Daoy (cell line): ENCODE data around the gene HOXA10. TPM values are rescaled to one million over a fixed set of nuclear protein-coding genes. Genes with fewer than 3 reads are reported as not detected.

Experiments
- DNase-seq: peaks from one replicate; pipeline ENCODE4 v3.0.0-alpha.2; 2015; ENCODE audit warnings: low read depth
- total RNA-seq: library from RNA; depleted of rRNA; stranded (reverse); fragments of >200 nt; shearing (Covaris generic); gene quantifications from 2 replicates; pipeline ENCODE4 v1.2.3, GENCODE V29; 2014

HOXA10 gene
- total RNA-seq, 1 experiment from 2014 or later, result 31.2 TPM

DNA sequence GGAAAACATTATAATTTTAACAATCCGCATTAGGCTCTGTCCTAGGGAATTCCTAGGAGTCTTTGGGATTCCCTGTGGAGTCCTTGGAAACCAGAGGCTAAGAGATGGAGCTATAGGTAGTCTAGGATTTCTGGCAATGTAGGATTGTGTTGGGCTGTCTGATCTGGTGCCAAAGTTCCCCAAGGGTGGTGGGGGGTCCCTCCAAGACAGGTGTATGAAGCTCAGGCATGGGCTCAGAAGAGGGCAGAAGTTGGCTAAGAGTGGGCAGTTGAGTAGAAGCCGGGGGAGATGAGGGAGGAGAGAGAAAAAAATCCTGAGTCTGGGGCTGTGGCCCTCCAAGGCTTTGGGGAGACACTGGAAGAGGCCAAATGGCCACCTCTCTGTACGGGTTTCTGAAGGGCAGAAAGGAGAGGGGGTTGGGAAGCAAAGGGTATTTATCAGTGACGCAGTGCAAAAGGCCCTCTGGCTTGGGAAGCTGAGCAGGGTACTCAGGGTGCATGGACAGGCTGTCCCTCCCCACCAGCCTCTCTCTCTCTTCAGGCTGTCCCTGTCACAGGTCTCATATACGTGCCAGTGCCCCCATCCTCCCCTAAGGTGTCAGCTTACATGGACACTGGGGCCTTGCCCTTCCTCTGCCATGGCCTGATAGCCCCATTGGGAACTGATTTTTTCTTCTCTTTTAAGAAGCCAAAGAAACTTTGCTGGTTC is 27.5 kb downstream of the HOXA10 start:
- DNase-seq, result no peak

- no peak for DNase-seq
These were observed 28.2 kb downstream of the HOXA10 start for GRCh38 chr7:27145914-27146412.

DNA sequence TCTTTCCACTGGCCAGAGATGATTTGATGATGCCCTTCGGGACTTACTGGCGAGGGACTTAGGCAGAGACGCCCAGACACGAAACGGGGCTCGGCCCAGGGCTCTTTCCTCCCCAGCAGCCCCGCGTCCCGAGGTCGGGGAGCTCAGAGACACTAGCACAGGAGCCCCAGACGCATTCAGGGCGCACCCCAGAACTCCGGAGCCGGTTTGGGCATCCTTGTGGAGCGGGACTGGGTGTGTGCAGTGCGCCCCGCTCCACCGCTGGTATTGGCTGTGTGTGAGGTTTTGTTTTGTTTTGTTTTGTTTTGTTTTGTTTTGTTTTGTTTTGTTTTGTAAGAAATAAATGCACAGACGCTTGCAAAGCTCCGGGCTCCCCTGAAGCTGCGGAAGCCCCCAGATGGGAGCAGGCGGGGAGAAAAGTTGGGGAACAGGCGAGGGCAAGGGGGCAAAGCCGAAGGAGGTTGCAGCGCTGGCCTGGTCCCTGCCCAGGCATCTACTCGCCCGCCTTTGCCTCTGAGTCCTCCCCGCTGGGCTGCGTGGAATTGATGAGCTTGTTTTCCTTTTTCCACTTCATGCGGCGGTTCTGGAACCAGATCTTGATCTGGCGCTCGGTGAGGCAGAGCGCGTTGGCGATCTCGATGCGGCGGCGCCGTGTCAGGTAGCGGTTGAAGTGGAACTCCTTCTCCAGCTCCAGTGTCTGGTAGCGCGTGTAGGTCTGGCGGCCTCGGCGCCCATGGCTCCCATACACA is 28.8 kb downstream of the HOXA10 start:
- DNase-seq, result no peak

- no peak for DNase-seq
These were observed 29.3 kb downstream of the HOXA10 start for GRCh38 chr7:27144781-27145164.

DNA sequence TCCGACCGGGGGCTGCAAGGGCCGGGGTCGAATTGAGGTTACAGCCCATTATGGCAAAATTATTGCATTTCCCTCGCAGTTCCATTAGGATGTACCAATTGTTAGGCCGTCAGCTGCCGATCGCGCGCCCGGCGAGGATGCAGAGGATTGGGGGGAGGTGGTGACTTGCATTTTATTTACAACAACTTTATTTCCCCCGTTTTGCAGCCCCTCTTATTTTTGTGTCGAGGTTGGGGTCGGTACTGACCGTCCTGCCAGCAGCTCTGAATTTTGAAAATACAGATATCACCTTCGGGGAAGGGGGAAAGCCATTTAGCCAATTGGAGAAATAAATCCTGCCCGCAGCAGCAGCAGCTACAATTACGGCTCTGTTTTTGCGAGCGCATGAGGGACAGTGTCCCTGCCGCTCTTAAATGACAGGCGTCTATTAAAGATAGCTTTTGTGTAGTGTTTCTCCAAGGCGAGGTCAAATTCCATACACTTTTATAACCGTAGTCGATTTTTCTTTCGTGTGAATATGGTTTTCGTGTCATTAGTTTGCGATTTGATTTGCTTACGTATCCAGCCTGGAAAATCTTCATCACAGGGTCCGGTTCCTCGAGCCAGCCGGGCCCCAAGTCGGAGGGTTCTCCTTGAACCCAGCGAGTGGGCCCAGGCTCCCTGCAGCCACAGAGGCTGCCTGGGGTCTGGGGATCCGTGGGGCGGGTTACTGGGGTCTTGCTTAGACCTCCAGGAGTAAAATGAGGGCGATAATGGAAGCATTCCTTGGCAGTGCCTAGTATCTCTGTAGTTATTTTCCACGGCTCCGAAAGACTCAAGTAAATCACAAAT is 30.0 kb downstream of the HOXA10 start:
- no peak for DNase-seq

- peak; percentile 97 for DNase-seq
These were observed 30.8 kb downstream of the HOXA10 start, which contains the start of gene HOXA5 for GRCh38 chr7:27143023-27143949. Gene HOXA5, minus strand, starts transcription at chr7:27143681. Its CDS starts 74 bp downstream, at chr7:27143607.

GRCh38 chr7:27142580-27143022 is 31.5 kb downstream of the HOXA10 start:
- no peak for DNase-seq

GRCh38 chr7:27141923-27142579 is 32.1 kb downstream of the HOXA10 start:
- peak; percentile 78 for DNase-seq

- no peak for DNase-seq
These were observed 32.8 kb downstream of the HOXA10 start for GRCh38 chr7:27141137-27141922.

DNA sequence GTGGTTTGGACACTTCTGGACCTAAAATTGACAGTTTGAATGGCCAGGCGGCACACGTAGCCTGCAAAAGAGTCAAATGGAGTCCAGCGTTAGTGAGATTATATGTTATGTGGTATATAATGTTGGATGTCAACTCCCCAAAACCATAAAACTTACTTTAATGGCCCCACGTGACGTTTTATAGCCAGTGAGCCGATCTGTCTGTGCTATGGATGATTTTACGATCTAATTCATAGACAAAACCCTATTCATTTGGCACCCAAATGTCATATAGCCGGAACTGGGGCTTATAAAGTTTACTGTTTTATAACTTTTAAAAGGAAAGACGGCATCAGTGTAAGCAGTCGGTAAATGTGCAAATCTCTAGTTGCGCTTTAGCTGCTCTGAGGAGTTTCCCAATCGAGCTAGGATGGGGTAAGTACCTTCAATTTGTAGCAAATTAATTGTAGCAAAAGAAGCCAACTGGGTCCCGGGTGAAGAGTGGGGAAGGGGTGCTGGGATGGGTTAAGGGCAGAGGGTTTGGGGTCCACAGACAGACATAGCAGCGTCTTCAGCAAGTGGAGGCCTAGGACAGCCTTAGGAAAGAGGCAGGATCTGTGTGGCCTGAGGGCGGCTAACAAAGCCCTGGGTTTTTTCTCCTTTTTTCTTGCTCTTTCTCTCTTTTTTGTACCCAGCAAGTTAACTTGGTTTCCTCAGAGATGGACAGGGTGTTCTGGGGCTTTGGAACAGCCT is 33.8 kb downstream of the HOXA10 start:
- no peak for DNase-seq

DNA sequence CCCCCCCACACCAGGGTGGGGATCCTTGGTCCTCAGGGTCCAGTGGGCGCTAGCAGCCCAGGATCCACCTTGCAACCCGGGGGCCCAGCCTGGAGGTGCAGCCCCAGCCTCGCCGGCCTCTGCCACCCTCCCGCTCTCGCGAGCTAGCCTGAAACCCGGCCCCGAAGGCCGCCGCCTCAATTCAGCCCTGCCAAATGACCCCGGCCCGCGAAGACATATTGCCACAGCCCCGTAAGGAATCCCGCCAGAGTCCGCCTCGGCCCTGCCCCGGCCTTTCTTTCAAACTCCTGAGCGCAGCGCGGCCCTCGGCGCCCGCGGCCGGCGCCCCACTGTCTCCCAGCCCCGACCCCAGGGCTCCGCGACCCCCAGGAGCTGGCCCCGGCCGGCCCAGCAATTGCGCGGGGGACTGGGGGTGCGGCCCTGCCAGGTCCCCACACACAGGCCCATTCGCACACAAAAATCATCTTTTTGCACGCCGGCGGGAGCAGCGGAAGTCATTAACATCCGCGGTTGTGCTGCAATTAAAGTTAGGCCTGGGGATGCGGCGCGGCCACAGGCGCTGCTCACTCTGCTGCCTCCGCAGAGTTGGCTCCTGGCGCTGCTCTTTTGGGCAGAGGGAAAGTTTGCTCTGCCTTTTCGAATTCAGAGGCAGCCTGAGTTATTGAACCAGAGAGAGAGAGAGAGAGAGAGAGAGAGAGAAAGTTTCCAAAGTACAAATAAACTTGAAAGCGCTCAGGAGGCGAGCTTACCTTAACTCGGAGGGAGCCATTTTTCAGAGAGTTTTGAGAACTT is 34.6 kb downstream of the HOXA10 start:
- DNase-seq, result peak; percentile 64

DNA sequence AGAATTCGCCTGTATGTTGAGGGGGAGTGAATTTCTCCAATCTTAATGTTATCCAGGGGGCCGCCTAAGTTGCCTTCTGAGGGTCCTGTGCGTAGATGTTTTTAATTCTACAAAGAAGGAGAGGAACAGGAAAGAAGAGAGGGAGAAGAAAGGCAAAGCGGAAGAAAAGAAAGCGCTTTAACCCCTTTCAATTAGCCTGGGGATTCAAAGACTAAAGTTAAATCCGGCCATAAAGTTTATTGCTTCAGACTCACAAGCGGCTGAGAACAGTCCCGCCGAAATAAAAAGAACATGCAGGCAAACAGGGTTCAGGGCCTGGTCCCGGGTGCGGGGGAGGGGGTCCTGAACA is 35.2 kb downstream of the HOXA10 start:
- DNase-seq, result no peak

DNA sequence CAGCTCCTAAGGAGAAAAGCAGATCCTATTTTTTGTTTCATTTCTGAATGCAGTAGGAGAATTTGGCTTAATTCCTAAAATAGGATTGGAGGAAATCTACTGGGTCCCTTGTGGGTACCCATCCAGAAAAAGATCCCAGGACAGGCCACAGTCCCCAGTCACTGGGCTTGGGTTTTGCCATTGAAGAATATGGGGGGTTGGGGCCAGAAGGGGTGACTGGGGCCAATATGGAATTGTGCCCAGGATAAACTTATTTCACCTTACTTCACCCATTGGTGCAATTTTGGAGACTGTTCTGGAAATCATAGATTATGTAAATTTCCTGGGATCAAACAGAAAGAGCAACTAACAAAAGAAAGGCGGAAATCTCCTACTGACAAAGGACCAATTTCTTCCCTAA is 35.6 kb downstream of the HOXA10 start:
- no peak for DNase-seq

DNA sequence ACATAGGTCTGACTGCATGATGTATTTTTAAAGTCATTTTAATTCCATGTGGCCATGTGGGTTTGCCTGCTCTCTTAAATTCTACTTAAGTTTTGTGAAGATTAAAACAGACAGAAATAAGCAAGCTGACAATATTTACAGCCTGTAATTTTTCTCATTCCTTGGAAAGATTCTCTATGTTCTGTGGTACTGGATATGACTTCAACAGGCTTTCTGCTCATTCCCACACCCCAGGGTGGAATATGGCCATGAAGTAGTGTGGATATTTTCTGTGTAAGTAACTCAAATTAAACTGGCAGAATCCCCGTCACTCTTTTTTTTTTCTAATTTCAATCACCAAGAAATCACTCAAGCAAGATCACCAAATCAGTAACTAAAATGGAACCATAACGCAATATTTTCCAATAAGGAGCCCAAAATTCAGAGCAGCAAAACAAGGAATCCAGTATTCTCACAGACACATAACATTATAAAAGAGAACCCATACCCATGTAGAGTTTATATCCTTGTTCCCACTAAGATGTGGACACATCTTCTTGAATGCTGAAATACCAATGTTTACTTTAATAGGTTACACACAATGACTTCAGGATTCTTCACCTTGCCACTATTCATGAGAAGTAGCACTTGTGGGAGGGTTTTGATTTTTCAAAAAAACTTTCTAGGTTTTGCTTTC is 36.3 kb downstream of the HOXA10 start:
- DNase-seq, result no peak

GRCh38 chr7:27134392-27134791 is 39.7 kb downstream of the HOXA10 start:
- peak; percentile 95 for DNase-seq

- DNase-seq, result no peak
These were observed 40.5 kb downstream of the HOXA10 start for GRCh38 chr7:27133409-27134231.

- no peak for DNase-seq
These were observed 41.1 kb downstream of the HOXA10 start for GRCh38 chr7:27132978-27133377.
